Liver (tissue), 9 donors: ENCODE measurements around the gene TBCB. TPM values are rescaled to one million over a fixed set of nuclear protein-coding genes. Genes with fewer than 3 reads are reported as not detected.

ENCODE experiments used
- DNase-seq: peaks from one replicate; pipeline ENCODE4 v3.0.0-alpha.2; 2017; ENCODE audit warnings: low spot score
- H3K27ac ChIP-seq, 2 donors: one replicate each; pipeline ENCODE4 v1.7.0; 2013; ENCODE audit warnings: inconsistent platforms in 2 of 2, low read length in 2 of 2, control low read depth in 1 of 2, low read depth in 1 of 2, mild to moderate bottlenecking in 1 of 2
- H3K27me3 ChIP-seq, 4 donors: one replicate each; pipeline versions ENCODE4 v1.6.1 to v1.7.0; 2013; ENCODE audit warnings: low read length in 3 of 4, inconsistent platforms in 1 of 4, mild to moderate bottlenecking in 1 of 4, moderate library complexity in 1 of 4; ENCODE audit not compliant: control insufficient read depth in 4 of 4, insufficient read depth in 4 of 4
- H3K36me3 ChIP-seq, 4 donors: one replicate each; pipeline versions ENCODE4 v1.6.1 to v1.7.0; 2013; ENCODE audit warnings: low read length in 3 of 4, mild to moderate bottlenecking in 3 of 4, low read depth in 1 of 4, moderate library complexity in 1 of 4; ENCODE audit not compliant: control insufficient read depth in 4 of 4, insufficient read depth in 3 of 4
- H3K4me1 ChIP-seq, 4 donors: one replicate each; pipeline versions ENCODE4 v1.6.1 to v1.7.0; 2013; ENCODE audit warnings: low read length in 3 of 4, mild to moderate bottlenecking in 3 of 4, moderate library complexity in 1 of 4; ENCODE audit not compliant: control insufficient read depth in 4 of 4, insufficient read depth in 4 of 4
- H3K4me3 ChIP-seq, 3 donors: one replicate each; pipeline versions ENCODE4 v1.6.1 to v1.7.0; 2013; ENCODE audit warnings: low read length in 3 of 3, control low read depth in 1 of 3, low read depth in 1 of 3, mild to moderate bottlenecking in 1 of 3
- H3K9ac ChIP-seq, 2 donors: one replicate each; pipeline ENCODE4 v1.7.0; 2013; ENCODE audit warnings: low read length in 2 of 2, mild to moderate bottlenecking in 2 of 2, moderate library complexity in 2 of 2, control low read depth in 1 of 2, low read depth in 1 of 2
- H3K9me3 ChIP-seq, 4 donors: one replicate each; pipeline versions ENCODE4 v1.6.1 to v1.7.0; 2013; ENCODE audit warnings: low read length in 3 of 4; ENCODE audit not compliant: control insufficient read depth in 4 of 4
- ATF3 ChIP-seq: IDR thresholded peaks from 2 replicates; pipeline ENCODE4 v1.6.1; 2016; ENCODE audit warnings: antibody characterized with exemption
- CTCF ChIP-seq: fragments of 150-350 bp; IDR thresholded peaks from 2 replicates; pipeline ENCODE4 v1.5.1; 2017; ENCODE audit warnings: improper control_type of control experiment, low read depth, low read length; ENCODE audit not compliant: missing input control
- EGR1 ChIP-seq, 2 donors: IDR thresholded peaks; 2 replicates each; pipeline ENCODE4 v1.6.1; 2016 to 2018; ENCODE audit warnings: antibody characterized with exemption in 2 of 2, low read depth in 2 of 2
- FOXA1 ChIP-seq: IDR thresholded peaks from 2 replicates; pipeline ENCODE4 v1.6.1; 2016; ENCODE audit warnings: antibody characterized with exemption
- FOXA2 ChIP-seq: IDR thresholded peaks from 2 replicates; pipeline ENCODE4 v1.6.1; 2016; ENCODE audit warnings: antibody characterized with exemption
- HNF4A ChIP-seq, 2 donors: conservative IDR thresholded peaks; 2 replicates each; pipeline ENCODE4 v1.6.1; 2016; ENCODE audit warnings: antibody characterized with exemption in 2 of 2, mild to moderate bottlenecking in 2 of 2
- HNF4G ChIP-seq: IDR thresholded peaks from 2 replicates; pipeline ENCODE4 v1.6.1; 2016; ENCODE audit warnings: antibody characterized with exemption
- MAX ChIP-seq: IDR thresholded peaks from 2 replicates; pipeline ENCODE4 v1.6.1; 2016; ENCODE audit warnings: antibody characterized with exemption
- NR2F2 ChIP-seq: IDR thresholded peaks from 2 replicates; pipeline ENCODE4 v1.6.1; 2016; ENCODE audit warnings: antibody characterized with exemption
- RXRA ChIP-seq, 2 donors: IDR thresholded peaks; 2 replicates each; pipeline ENCODE4 v1.6.1; 2017 to 2018; ENCODE audit warnings: antibody characterized with exemption in 2 of 2, mild to moderate bottlenecking in 1 of 2
- SP1 ChIP-seq: IDR thresholded peaks from 2 replicates; pipeline ENCODE4 v1.6.1; 2018; ENCODE audit warnings: antibody characterized with exemption, mild to moderate bottlenecking
- TAF1 ChIP-seq: conservative IDR thresholded peaks from 2 replicates; pipeline ENCODE4 v1.6.1; 2016; ENCODE audit warnings: antibody characterized with exemption, mild to moderate bottlenecking
- YY1 ChIP-seq: IDR thresholded peaks from 2 replicates; pipeline ENCODE4 v1.6.1; 2016; ENCODE audit warnings: antibody characterized with exemption, mild to moderate bottlenecking
- ZBTB33 ChIP-seq: IDR thresholded peaks from 2 replicates; pipeline ENCODE4 v1.6.1; 2016; ENCODE audit warnings: antibody characterized with exemption
- WGBS: extraction: QIAGEN DNeasy Blood & Tissue Kit; methylation state at CpG from one replicate; pipeline ENCODE4 v1.1.7; 2013; 5-methylcytosine and 5-hydroxymethylcytosine counted together
- polyA plus RNA-seq, 2 donors: library from polyadenylated mRNA; stranded (reverse) in 1 of 2; unstranded in 1 of 2; fragments of 200-250 nt in 1 of 2; fragments of >200 nt in 1 of 2; fragmentation: Nextera tagmentation in 1 of 2; extraction: Ambion mirVana in 1 of 2; gene quantifications; one replicate each; pipeline versions ENCODE4 v1.2.1 to v1.2.3, GENCODE V29; 2013 to 2015
- total RNA-seq, 2 donors: library from RNA; depleted of rRNA; stranded (reverse); fragments of >200 nt; gene quantifications; one replicate each; pipeline ENCODE4 v1.2.3, GENCODE V29; 2014
- donor health status: healthy.
- donor health status: healthy.
- donor health status: healthy.
- donor health status: healthy.
- donor health status: healthy.

The TBCB gene
- total and polyA plus RNA-seq, 4 donors: 29.8 to 61.3 (median 39.8) TPM

GRCh38 chr19:36100476-36100875 is 14.8 kb upstream of the TBCB start:
- no peaks in the 10 kb centered on the region for H3K4me1 ChIP-seq
- H3K9ac ChIP-seq: no peak overlapping the region
- no peak for DNase-seq
- no peak overlapping the region for H3K4me3 ChIP-seq
- no peak overlapping the region for H3K27ac ChIP-seq
- TF ChIP-seq NR2F2: no peak
- H3K36me3 ChIP-seq: no peaks in the 10 kb centered on the region
- WGBS: 83% methylated on average over 5 of the region's 5 CpGs
- no peaks in the 10 kb centered on the region for H3K27me3 ChIP-seq
- no peaks in the 10 kb centered on the region for H3K9me3 ChIP-seq

GRCh38 chr19:36101550-36102327 is 13.5 kb upstream of the TBCB start:
- no peaks in the 10 kb centered on the region for H3K36me3 ChIP-seq
- WGBS: 95% methylated on average over 27 of the region's 27 CpGs

More at GRCh38 chr19:36101550-36102327, 13.5 kb upstream of the TBCB start:
- H3K9me3 ChIP-seq: no peaks in the 10 kb centered on the region
- H3K4me1 ChIP-seq: no peaks in the 10 kb centered on the region
- no peaks in the 10 kb centered on the region for H3K27me3 ChIP-seq
- no peak overlapping the region for H3K9ac ChIP-seq
- no peak for TF ChIP-seq ZBTB33
- TF ChIP-seq CTCF: no peak
- TF ChIP-seq HNF4A (conservative IDR thresholded peaks at IDR 0.05): no peak
- no peak for TF ChIP-seq MAX
- TF ChIP-seq ATF3: no peak
- TF ChIP-seq TAF1: no peak
- TF ChIP-seq FOXA1: no peak
- no peak for TF ChIP-seq NR2F2
- no peak for TF ChIP-seq RXRA (IDR thresholded peaks at IDR 0.05)
- TF ChIP-seq HNF4G: no peak
- no peak for TF ChIP-seq YY1
- no peak for TF ChIP-seq SP1
- TF ChIP-seq EGR1 (IDR thresholded peaks at IDR 0.05; ENCODE audit: low read depth in 2 of 2): no peak
- TF ChIP-seq FOXA2: no peak
- no peak for DNase-seq
- no peak overlapping the region for H3K27ac ChIP-seq
- no peak overlapping the region for H3K4me3 ChIP-seq
